ENCODE results near the gene LDLRAD4. TPM values are rescaled to one million over a fixed set of nuclear protein-coding genes. Genes with fewer than 3 reads are reported as not detected.

LDLRAD4 gene
- total and polyA plus RNA-seq, 2 experiments from 2014 or later: 0.73 to 1.9 TPM

DNA sequence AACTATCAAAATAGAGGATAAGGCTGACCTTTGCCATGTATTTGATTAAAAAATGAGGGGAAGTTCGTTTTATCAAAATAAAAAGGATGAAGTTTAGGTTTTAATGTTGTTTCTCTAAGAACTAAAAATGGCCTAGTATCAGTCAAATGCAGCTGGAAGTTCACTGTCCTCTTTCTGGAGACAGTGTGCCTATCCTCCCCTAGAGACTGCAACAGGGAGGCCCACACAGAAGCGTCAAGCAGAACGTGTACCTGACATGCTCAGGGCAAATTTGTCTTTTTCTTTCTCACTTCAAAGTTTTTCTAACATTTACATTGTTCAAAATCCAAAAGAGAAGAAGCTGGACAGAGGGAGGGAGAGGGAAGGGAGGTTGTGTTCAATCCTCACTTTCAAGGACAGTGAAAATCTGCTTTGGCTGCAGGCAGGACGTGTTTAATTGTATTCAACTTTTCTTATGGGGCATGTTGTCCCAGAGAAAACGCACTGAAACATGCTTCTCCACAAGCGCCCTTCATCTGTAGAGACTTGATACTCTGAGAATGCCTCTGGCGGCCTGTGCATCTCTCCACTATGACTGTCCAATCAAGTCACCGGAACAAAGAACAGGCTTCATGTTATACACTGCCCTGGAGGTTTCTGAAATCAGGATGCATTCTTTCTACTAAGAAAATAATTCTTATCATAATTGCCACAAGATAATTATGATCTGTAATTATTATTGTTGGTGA, 442.7 kb downstream of the LDLRAD4 start:
- no peaks in the 10 kb centered on the region for H3K27me3 ChIP-seq (ENCODE audit: insufficient read depth)
- H3K27ac ChIP-seq (ENCODE audit: low read depth): no peak overlapping the region
- H3F3A ChIP-seq (replicated peaks; ENCODE audit: low read depth): no peaks in the 10 kb centered on the region
- H4K20me1 ChIP-seq (replicated peaks; ENCODE audit: insufficient read depth): no peaks in the 10 kb centered on the region
- H3K79me2 ChIP-seq (replicated peaks; ENCODE audit: insufficient read depth): no peaks in the 10 kb centered on the region
- no peak overlapping the region for H3K4me2 ChIP-seq
- H3K36me3 ChIP-seq (ENCODE audit: insufficient read depth): no peaks in the 10 kb centered on the region
- Mint-ChIP-seq H3K4me3 (no peak overlapping the region), H3K4me1 (peaks cover 4% of the 10 kb centered on the region; the same call in 2 of the 3 replicates), H3K9me3 (no peaks in the 10 kb centered on the region), H3K27me3 (ENCODE audit: insufficient read depth, low read depth, poor library complexity) (peaks cover 1% of the 10 kb centered on the region), H3K36me3 (ENCODE audit: low read depth) (no peaks in the 10 kb centered on the region; the same call in 2 of the 3 replicates), H3K27ac (peak overlapping the region; percentile 40; the same call in 1 of the 2 replicates)
- TF ChIP-seq STAT1 (IDR thresholded peaks at IDR 0.05; ENCODE audit: unreplicated experiment) (no peak), ZNF331 (CRISPR knock-in tag; IDR thresholded peaks at IDR 0.05; ENCODE audit: low read depth) (no peak), JUNB (IDR thresholded peaks at IDR 0.05; ENCODE audit: unreplicated experiment) (no peak), NANOG (IDR thresholded peaks at IDR 0.05; ENCODE audit: borderline replicate concordance) (no peak), ZNF114 (CRISPR knock-in tag; IDR thresholded peaks at IDR 0.05) (no peak), CREB1 (CRISPR knock-in tag; IDR thresholded peaks at IDR 0.05; ENCODE audit: low read depth) (no peak), EZH2phosphoT487 (IDR thresholded peaks at IDR 0.05; ENCODE audit: unreplicated experiment) (no peak), EZH2 (IDR thresholded peaks at IDR 0.05; ENCODE audit: low read depth, unreplicated experiment) (no peak), POLR2AphosphoS5 (IDR thresholded peaks at IDR 0.05; ENCODE audit: low read depth) (no peak)
- TF ChIP-seq, protein P1, sequence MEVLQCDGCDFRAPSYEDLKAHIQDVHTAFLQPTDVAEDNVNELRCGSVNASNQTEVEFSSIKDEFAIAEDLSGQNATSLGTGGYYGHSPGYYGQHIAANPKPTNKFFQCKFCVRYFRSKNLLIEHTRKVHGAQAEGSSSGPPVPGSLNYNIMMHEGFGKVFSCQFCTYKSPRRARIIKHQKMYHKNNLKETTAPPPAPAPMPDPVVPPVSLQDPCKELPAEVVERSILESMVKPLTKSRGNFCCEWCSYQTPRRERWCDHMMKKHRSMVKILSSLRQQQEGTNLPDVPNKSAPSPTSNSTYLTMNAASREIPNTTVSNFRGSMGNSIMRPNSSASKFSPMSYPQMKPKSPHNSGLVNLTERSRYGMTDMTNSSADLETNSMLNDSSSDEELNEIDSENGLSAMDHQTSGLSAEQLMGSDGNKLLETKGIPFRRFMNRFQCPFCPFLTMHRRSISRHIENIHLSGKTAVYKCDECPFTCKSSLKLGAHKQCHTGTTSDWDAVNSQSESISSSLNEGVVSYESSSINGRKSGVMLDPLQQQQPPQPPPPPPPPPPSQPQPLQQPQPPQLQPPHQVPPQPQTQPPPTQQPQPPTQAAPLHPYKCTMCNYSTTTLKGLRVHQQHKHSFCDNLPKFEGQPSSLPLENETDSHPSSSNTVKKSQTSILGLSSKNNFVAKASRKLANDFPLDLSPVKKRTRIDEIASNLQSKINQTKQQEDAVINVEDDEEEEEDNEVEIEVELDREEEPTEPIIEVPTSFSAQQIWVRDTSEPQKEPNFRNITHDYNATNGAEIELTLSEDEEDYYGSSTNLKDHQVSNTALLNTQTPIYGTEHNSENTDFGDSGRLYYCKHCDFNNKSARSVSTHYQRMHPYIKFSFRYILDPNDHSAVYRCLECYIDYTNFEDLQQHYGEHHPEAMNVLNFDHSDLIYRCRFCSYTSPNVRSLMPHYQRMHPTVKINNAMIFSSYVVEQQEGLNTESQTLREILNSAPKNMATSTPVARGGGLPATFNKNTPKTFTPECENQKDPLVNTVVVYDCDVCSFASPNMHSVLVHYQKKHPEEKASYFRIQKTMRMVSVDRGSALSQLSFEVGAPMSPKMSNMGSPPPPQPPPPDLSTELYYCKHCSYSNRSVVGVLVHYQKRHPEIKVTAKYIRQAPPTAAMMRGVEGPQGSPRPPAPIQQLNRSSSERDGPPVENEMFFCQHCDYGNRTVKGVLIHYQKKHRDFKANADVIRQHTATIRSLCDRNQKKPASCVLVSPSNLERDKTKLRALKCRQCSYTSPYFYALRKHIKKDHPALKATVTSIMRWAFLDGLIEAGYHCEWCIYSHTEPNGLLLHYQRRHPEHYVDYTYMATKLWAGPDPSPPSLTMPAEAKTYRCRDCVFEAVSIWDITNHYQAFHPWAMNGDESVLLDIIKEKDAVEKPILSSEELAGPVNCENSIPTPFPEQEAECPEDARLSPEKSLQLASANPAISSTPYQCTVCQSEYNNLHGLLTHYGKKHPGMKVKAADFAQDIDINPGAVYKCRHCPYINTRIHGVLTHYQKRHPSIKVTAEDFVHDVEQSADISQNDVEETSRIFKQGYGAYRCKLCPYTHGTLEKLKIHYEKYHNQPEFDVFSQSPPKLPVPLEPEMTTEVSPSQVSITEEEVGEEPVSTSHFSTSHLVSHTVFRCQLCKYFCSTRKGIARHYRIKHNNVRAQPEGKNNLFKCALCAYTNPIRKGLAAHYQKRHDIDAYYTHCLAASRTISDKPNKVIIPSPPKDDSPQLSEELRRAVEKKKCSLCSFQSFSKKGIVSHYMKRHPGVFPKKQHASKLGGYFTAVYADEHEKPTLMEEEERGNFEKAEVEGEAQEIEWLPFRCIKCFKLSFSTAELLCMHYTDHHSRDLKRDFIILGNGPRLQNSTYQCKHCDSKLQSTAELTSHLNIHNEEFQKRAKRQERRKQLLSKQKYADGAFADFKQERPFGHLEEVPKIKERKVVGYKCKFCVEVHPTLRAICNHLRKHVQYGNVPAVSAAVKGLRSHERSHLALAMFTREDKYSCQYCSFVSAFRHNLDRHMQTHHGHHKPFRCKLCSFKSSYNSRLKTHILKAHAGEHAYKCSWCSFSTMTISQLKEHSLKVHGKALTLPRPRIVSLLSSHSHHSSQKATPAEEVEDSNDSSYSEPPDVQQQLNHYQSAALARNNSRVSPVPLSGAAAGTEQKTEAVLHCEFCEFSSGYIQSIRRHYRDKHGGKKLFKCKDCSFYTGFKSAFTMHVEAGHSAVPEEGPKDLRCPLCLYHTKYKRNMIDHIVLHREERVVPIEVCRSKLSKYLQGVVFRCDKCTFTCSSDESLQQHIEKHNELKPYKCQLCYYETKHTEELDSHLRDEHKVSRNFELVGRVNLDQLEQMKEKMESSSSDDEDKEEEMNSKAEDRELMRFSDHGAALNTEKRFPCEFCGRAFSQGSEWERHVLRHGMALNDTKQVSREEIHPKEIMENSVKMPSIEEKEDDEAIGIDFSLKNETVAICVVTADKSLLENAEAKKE (CRISPR knock-in tag; IDR thresholded peaks at IDR 0.05): no peak
- TF ChIP-seq, protein P2, sequence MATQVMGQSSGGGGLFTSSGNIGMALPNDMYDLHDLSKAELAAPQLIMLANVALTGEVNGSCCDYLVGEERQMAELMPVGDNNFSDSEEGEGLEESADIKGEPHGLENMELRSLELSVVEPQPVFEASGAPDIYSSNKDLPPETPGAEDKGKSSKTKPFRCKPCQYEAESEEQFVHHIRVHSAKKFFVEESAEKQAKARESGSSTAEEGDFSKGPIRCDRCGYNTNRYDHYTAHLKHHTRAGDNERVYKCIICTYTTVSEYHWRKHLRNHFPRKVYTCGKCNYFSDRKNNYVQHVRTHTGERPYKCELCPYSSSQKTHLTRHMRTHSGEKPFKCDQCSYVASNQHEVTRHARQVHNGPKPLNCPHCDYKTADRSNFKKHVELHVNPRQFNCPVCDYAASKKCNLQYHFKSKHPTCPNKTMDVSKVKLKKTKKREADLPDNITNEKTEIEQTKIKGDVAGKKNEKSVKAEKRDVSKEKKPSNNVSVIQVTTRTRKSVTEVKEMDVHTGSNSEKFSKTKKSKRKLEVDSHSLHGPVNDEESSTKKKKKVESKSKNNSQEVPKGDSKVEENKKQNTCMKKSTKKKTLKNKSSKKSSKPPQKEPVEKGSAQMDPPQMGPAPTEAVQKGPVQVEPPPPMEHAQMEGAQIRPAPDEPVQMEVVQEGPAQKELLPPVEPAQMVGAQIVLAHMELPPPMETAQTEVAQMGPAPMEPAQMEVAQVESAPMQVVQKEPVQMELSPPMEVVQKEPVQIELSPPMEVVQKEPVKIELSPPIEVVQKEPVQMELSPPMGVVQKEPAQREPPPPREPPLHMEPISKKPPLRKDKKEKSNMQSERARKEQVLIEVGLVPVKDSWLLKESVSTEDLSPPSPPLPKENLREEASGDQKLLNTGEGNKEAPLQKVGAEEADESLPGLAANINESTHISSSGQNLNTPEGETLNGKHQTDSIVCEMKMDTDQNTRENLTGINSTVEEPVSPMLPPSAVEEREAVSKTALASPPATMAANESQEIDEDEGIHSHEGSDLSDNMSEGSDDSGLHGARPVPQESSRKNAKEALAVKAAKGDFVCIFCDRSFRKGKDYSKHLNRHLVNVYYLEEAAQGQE (IDR thresholded peaks at IDR 0.05; ENCODE audit: unreplicated experiment): no peak
- TF ChIP-seq, protein P3, sequence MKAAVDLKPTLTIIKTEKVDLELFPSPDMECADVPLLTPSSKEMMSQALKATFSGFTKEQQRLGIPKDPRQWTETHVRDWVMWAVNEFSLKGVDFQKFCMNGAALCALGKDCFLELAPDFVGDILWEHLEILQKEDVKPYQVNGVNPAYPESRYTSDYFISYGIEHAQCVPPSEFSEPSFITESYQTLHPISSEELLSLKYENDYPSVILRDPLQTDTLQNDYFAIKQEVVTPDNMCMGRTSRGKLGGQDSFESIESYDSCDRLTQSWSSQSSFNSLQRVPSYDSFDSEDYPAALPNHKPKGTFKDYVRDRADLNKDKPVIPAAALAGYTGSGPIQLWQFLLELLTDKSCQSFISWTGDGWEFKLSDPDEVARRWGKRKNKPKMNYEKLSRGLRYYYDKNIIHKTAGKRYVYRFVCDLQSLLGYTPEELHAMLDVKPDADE (IDR thresholded peaks at IDR 0.05): no peak
- TF ChIP-seq, protein P4, sequence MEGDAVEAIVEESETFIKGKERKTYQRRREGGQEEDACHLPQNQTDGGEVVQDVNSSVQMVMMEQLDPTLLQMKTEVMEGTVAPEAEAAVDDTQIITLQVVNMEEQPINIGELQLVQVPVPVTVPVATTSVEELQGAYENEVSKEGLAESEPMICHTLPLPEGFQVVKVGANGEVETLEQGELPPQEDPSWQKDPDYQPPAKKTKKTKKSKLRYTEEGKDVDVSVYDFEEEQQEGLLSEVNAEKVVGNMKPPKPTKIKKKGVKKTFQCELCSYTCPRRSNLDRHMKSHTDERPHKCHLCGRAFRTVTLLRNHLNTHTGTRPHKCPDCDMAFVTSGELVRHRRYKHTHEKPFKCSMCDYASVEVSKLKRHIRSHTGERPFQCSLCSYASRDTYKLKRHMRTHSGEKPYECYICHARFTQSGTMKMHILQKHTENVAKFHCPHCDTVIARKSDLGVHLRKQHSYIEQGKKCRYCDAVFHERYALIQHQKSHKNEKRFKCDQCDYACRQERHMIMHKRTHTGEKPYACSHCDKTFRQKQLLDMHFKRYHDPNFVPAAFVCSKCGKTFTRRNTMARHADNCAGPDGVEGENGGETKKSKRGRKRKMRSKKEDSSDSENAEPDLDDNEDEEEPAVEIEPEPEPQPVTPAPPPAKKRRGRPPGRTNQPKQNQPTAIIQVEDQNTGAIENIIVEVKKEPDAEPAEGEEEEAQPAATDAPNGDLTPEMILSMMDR (conservative IDR thresholded peaks at IDR 0.05; ENCODE audit: low read depth in 2 of 2): no peak
- H3K9me2 ChIP-seq (ENCODE audit: insufficient read depth): no peaks in the 10 kb centered on the region
- ATAC-seq (no peak), DNase-seq (ENCODE audit: low spot score) (no peak)
- H2AFZ ChIP-seq: no peak overlapping the region
- no peak overlapping the region for H3K4me3 ChIP-seq
- no peaks in the 10 kb centered on the region; the same call in none of the 2 replicates for H3K4me1 ChIP-seq (ENCODE audit: insufficient read depth)

Data from GM23338 (cell line).